Stimulated activated CD4-positive, alpha-beta T cell treated with anti-CD3 and anti-CD28 coated beads, Interleukin-12 subunit alpha, Interleukin-12 subunit beta, amount 100 ng/mL, for 24 hours (primary cell): ENCODE data around the gene ATP6V0A4.
"Not testable (repeated sequence)": the region's sequence is repeated elsewhere in the genome, so short reads cannot be mapped to it uniquely, and the experiment has no call there.

Source experiments
- DNase-seq, 2 experiments: peaks; one replicate each; pipeline ENCODE4 v3.0.0-alpha.2; 2020; ENCODE audit warnings: low read depth in 2 of 2

The ATP6V0A4 gene

GRCh38 chr7:138700857-138701536 lies 97.0 kb downstream of the ATP6V0A4 start, which contains the start of gene SVOPL:
Gene SVOPL (minus strand): TSS chr7:138701362. CDS start chr7:138679045, 22,317 bp downstream.
- no peak for DNase-seq

GRCh38 chr7:138699661-138700060 lies 98.3 kb downstream of the ATP6V0A4 start:
- DNase-seq: no peak

- no peak for DNase-seq
Observed at GRCh38 chr7:138698281-138698680, 99.7 kb downstream of the ATP6V0A4 start.

GRCh38 chr7:138697535-138698182 lies 100.3 kb downstream of the ATP6V0A4 start:
- DNase-seq: no peak

- not testable (repeated sequence) for DNase-seq
Observed at GRCh38 chr7:138695776-138696175, 102.2 kb downstream of the ATP6V0A4 start.

GRCh38 chr7:138695106-138695505 lies 102.9 kb downstream of the ATP6V0A4 start:
- DNase-seq: no peak

GRCh38 chr7:138691178-138691577 lies 106.8 kb downstream of the ATP6V0A4 start:
- DNase-seq: no peak

GRCh38 chr7:138690495-138690894 lies 107.5 kb downstream of the ATP6V0A4 start:
- DNase-seq: no peak

GRCh38 chr7:138688037-138688436 lies 110.0 kb downstream of the ATP6V0A4 start:
- DNase-seq: not testable (repeated sequence)

GRCh38 chr7:138684340-138684739 lies 113.7 kb downstream of the ATP6V0A4 start:
- DNase-seq: no peak

- no peak for DNase-seq
Observed at GRCh38 chr7:138679793-138680192, 118.2 kb downstream of the ATP6V0A4 start.

- DNase-seq: no peak
Observed at GRCh38 chr7:138670594-138670993, 127.4 kb downstream of the ATP6V0A4 start.

- DNase-seq: no peak
Observed at GRCh38 chr7:138669364-138669763, 128.6 kb downstream of the ATP6V0A4 start.

- no peak for DNase-seq
Observed at GRCh38 chr7:138668946-138669345, 129.1 kb downstream of the ATP6V0A4 start.

GRCh38 chr7:138668229-138668596 lies 129.8 kb downstream of the ATP6V0A4 start:
- no peak for DNase-seq

GRCh38 chr7:138667535-138668228 lies 130.3 kb downstream of the ATP6V0A4 start:
- no peak for DNase-seq

- DNase-seq: no peak
Observed at GRCh38 chr7:138666385-138666784, 131.6 kb downstream of the ATP6V0A4 start.

GRCh38 chr7:138665669-138666140 lies 132.3 kb downstream of the ATP6V0A4 start:
- DNase-seq: no peak

- DNase-seq: no peak
Observed at GRCh38 chr7:138665249-138665648, 132.7 kb downstream of the ATP6V0A4 start.

- DNase-seq: no peak
Observed at GRCh38 chr7:138663725-138664710, 134.0 kb downstream of the ATP6V0A4 start.

- DNase-seq: no peak
Observed at GRCh38 chr7:138662991-138663320, 135.0 kb downstream of the ATP6V0A4 start.
